Fibroblast of pulmonary artery (primary cell): ENCODE measurements around the gene AKAP6.

ENCODE experiments used
- DNase-seq: peaks from one replicate; pipeline ENCODE4 v3.0.0-alpha.2; 2010; ENCODE audit warnings: low read depth
- H3K4me3 ChIP-seq: replicated peaks from 2 replicates; pipeline ENCODE4 v1.5.1; 2011; ENCODE audit warnings: low read depth, mild to moderate bottlenecking, control low read depth, low read length, moderate library complexity
- CTCF ChIP-seq: IDR thresholded peaks from 2 replicates; pipeline ENCODE4 v1.5.1; 2011; ENCODE audit warnings: mild to moderate bottlenecking, control low read depth, low read length, inconsistent platforms; ENCODE audit errors: missing control alignments

Gene AKAP6

GRCh38 chr14:32318087-32318795 is 10.9 kb upstream of the AKAP6 start:
- TF ChIP-seq CTCF: no peak
- no peak for DNase-seq
- H3K4me3 ChIP-seq: no peak overlapping the region

- DNase-seq: no peak
- no peak overlapping the region for H3K4me3 ChIP-seq
- TF ChIP-seq CTCF: no peak
These were observed 9.6 kb upstream of the AKAP6 start for GRCh38 chr14:32319368-32320049.

GRCh38 chr14:32324601-32325000 is 4.5 kb upstream of the AKAP6 start:
- no peak for DNase-seq
- no peak for TF ChIP-seq CTCF
- H3K4me3 ChIP-seq: no peak overlapping the region

- no peak for DNase-seq
- no peak for TF ChIP-seq CTCF
These were observed 1.7 kb upstream of the AKAP6 start for GRCh38 chr14:32327255-32327961.

GRCh38 chr14:32329690-32330285 is 690 bp downstream of the AKAP6 start:
- DNase-seq: no peak
- no peak for TF ChIP-seq CTCF
- no peak overlapping the region for H3K4me3 ChIP-seq

More at GRCh38 chr14:32327255-32327961, 1.7 kb upstream of the AKAP6 start:
- no peak overlapping the region for H3K4me3 ChIP-seq

- H3K4me3 ChIP-seq: no peak overlapping the region
- no peak for DNase-seq
- no peak for TF ChIP-seq CTCF
These were observed 1.4 kb downstream of the AKAP6 start for GRCh38 chr14:32330351-32331111.
